ENCODE measurements around the gene MLANA. TPM values are rescaled to one million over a fixed set of nuclear protein-coding genes. Genes with fewer than 3 reads are reported as not detected.
"Not testable (repeated sequence)": the region's sequence is repeated elsewhere in the genome, so short reads cannot be mapped to it uniquely, and the experiment has no call there.

The MLANA gene
- total RNA-seq, 4 donors from 2014 or later: not detected

GRCh38 chr9:5876026-5876425 lies 14.7 kb upstream of the MLANA start:
- no peak for DNase-seq
- Histone ChIP-seq H3K9me3 (no peaks in the 10 kb centered on the region), H3K27me3 (no peaks in the 10 kb centered on the region), H3K4me3 (no peak overlapping the region), H3K36me3 (no peaks in the 10 kb centered on the region), H3K4me1 (no peaks in the 10 kb centered on the region), H3K27ac (no peak overlapping the region)
- TF ChIP-seq POLR2A (IDR thresholded peaks at IDR 0.05): no peak
- no peak for TF ChIP-seq CTCF (IDR thresholded peaks at IDR 0.05)

DNA sequence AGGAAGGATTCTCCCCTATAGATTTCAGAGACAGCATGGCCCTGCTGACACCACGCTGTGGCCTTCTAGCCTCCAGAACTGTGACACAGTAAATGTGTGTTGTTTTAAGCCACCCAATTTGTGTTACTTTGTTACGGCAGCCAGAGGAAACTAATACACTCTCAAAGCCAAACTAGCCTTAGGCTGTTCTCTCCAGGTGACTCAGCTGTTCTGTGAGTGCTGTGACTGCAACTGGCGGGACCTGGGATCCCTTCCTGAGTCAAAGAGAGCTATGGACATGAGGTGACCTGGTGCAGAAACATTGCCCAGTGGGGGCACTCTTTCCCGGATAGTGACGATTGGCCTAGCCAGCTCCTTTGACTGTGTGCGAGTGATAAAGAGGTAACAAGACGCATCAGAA lies 14.0 kb upstream of the MLANA start:
- no peak for DNase-seq
- no peak for TF ChIP-seq POLR2A (IDR thresholded peaks at IDR 0.05)
- no peak for TF ChIP-seq CTCF (IDR thresholded peaks at IDR 0.05)

DNA sequence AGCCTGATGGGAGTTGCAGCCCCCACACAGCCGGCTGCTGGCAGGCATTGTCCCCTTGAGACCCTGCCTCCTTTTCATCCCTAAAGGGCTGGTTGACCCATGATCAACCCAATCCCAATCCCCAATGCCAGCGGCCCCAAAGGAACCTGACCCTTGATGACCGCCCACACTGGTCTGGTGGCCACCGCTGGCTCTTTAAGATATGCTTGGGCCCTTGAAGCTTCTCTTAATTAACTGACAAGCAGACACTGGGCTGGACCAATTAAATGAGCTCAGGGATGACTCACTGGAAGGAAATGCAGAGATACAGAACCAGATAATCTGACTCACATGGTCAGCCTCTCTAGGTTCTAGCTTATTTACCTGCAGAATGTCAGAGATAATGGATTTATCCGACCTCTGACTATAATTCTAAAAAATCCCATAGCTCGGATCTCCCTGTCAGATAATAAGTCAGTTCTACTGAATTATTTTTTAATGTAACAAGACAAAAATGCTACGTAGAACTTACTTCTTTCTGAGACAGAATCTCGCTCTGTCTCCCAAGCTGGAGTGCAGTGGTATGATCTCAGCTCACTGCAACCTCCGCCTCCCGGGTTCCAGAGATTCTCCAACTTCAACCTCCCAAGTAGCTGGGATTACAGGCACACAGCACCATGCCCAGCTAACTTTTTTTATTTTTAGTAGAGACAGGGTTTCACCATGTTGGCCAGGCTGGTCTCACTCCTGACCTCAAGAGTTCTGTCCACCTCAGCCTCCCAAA lies 11.1 kb upstream of the MLANA start:
- no peaks in the 10 kb centered on the region for H3K9me3 ChIP-seq
- H3K4me1 ChIP-seq: no peaks in the 10 kb centered on the region
- H3K36me3 ChIP-seq: no peaks in the 10 kb centered on the region
- peak in 1 of 3 donors; percentile 57 for DNase-seq
- no peaks in the 10 kb centered on the region for H3K27me3 ChIP-seq
- H3K27ac ChIP-seq: no peak overlapping the region
- no peak overlapping the region for H3K4me3 ChIP-seq
- no peak for TF ChIP-seq CTCF (IDR thresholded peaks at IDR 0.05)
- no peak for TF ChIP-seq POLR2A (IDR thresholded peaks at IDR 0.05)

More for the DNA sequence above, 14.0 kb upstream of the MLANA start:
- no peaks in the 10 kb centered on the region for H3K9me3 ChIP-seq
- no peaks in the 10 kb centered on the region for H3K27me3 ChIP-seq
- no peaks in the 10 kb centered on the region for H3K4me1 ChIP-seq
- no peak overlapping the region for H3K4me3 ChIP-seq
- no peak overlapping the region for H3K27ac ChIP-seq
- no peaks in the 10 kb centered on the region for H3K36me3 ChIP-seq

DNA sequence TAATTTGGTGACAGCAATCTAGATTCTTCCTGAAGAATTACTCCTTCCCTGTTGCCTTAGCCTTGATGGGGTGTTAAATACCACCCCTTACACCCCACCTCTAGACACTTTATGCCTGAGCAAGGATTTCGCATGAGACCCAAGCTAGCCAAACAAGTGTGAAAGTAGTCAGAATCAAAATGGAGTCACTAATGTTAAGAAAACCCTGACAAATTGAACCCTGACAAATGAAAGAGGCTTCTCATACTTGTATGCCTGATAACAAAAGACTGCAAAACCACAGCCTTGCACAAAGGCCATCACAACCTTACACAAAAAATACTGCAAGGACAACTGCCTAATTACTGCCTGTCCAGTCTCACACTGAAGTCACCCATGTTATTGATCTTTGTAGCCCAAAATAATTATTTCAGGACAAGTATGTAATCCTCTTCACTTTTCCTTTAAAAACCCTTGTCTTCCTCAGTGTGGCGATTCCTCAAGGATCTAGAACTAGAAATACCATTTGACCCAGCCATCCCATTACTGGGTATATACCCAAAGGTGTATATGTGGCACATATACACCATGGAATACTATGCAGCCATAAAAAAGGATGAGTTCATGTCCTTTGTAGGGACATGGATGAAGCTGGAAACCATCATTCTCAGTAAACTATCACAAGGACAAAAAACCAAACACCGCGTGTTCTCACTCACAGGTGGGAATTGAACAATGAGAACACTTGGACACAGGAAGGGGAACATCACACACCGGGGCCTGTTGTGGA lies 8.3 kb upstream of the MLANA start:
- H3K27ac ChIP-seq, H3K36me3 ChIP-seq, H3K9me3 ChIP-seq, H3K4me3 ChIP-seq, DNase-seq, H3K4me1 ChIP-seq, H3K27me3 ChIP-seq: not testable (repeated sequence)

DNA sequence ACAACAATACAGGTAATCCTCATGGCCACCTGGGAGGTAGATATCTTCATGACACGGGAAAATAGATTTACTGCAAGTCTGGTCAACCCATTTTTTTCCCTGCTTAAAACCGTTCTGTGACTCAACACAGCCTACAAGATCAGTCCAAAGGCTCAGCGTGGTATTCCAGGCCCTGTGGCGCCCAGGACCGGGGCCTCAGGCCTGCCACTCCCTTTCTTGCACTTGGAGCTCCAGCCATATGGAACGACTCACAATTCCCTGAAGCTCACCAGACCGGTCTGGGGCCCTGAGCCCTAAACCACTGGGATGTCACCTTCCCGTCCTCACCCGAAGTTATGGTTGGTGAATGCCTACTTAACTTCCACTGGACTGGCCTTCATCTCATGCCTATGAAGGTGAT lies 6.5 kb upstream of the MLANA start:
- no peak overlapping the region for H3K4me3 ChIP-seq
- DNase-seq: no peak

More for the DNA sequence above, 6.5 kb upstream of the MLANA start:
- H3K36me3 ChIP-seq: no peaks in the 10 kb centered on the region
- no peaks in the 10 kb centered on the region for H3K9me3 ChIP-seq
- no peaks in the 10 kb centered on the region for H3K4me1 ChIP-seq
- no peaks in the 10 kb centered on the region for H3K27me3 ChIP-seq
- TF ChIP-seq CTCF (IDR thresholded peaks at IDR 0.05) (no peak), POLR2A (IDR thresholded peaks at IDR 0.05) (no peak)
- H3K27ac ChIP-seq: no peak overlapping the region
